Astrocyte (in vitro differentiated cells and primary cell): ENCODE data around the gene APBB1. TPM values are rescaled to one million over a fixed set of nuclear protein-coding genes. Genes with fewer than 3 reads are reported as not detected.

Source experiments
- DNase-seq: peaks from one replicate; pipeline ENCODE4 v3.0.0-alpha.2; 2010; ENCODE audit warnings: low read depth
- FAIRE-seq: peaks from 2 replicates; lab custom pipeline; 2011; peaks lifted over from hg19 to GRCh38; lab: Jason Lieb, UNC
- H2AFZ ChIP-seq: 2 replicates; pipeline ENCODE4 v1.6.0; 2012; ENCODE audit warnings: low read depth, low read length, inconsistent platforms
- H3K27ac ChIP-seq: 2 replicates; pipeline ENCODE4 v1.5.1; 2011; ENCODE audit warnings: low read depth, low read length, inconsistent platforms
- H3K27me3 ChIP-seq: 2 replicates; pipeline ENCODE4 v1.6.0; 2011; ENCODE audit warnings: low read length, inconsistent platforms; ENCODE audit not compliant: insufficient read depth
- H3K36me3 ChIP-seq: 2 replicates; pipeline ENCODE4 v1.5.1; 2011; ENCODE audit warnings: low read length, inconsistent platforms; ENCODE audit not compliant: insufficient read depth
- H3K4me1 ChIP-seq: 2 replicates; pipeline ENCODE4 v1.5.1; 2011; ENCODE audit warnings: low read length, inconsistent platforms; ENCODE audit not compliant: insufficient read depth
- H3K4me2 ChIP-seq: 2 replicates; pipeline ENCODE4 v1.6.0; 2012; ENCODE audit warnings: low read length, inconsistent platforms
- H3K4me3 ChIP-seq: 2 replicates; pipeline ENCODE4 v1.5.1; 2011; ENCODE audit warnings: low read depth, mild to moderate bottlenecking, low read length, inconsistent platforms; ENCODE audit not compliant: insufficient read depth
- H3K79me2 ChIP-seq: 2 replicates; pipeline ENCODE4 v1.6.0; 2012; ENCODE audit warnings: mild to moderate bottlenecking, low read length, inconsistent platforms; ENCODE audit not compliant: insufficient read depth
- H3K9ac ChIP-seq: 2 replicates; pipeline ENCODE4 v1.6.0; 2012; ENCODE audit warnings: mild to moderate bottlenecking, low read length, inconsistent platforms
- H3K9me3 ChIP-seq: 2 replicates; pipeline ENCODE4 v1.5.1; 2012; ENCODE audit warnings: low read depth, mild to moderate bottlenecking, low read length, inconsistent platforms; ENCODE audit not compliant: insufficient read depth
- H4K20me1 ChIP-seq: 2 replicates; pipeline ENCODE4 v1.6.0; 2012; ENCODE audit warnings: low read length, inconsistent platforms; ENCODE audit not compliant: insufficient read depth
- H3K27ac Mint-ChIP-seq: one replicate; pipeline ENCODE4 v1.8.0; 2021; ENCODE audit warnings: mild to moderate bottlenecking, mixed read lengths; ENCODE audit not compliant: unreplicated experiment
- H3K27me3 Mint-ChIP-seq: one replicate; pipeline ENCODE4 v1.8.0; 2021; ENCODE audit warnings: low read depth, mixed read lengths; ENCODE audit not compliant: unreplicated experiment
- H3K36me3 Mint-ChIP-seq: one replicate; pipeline ENCODE4 v1.8.0; 2021; ENCODE audit warnings: low read depth, mixed read lengths; ENCODE audit not compliant: unreplicated experiment
- H3K4me1 Mint-ChIP-seq: one replicate; pipeline ENCODE4 v1.8.0; 2021; ENCODE audit warnings: low read depth, mixed read lengths; ENCODE audit not compliant: unreplicated experiment
- H3K4me3 Mint-ChIP-seq: one replicate; pipeline ENCODE4 v1.8.0; 2021; ENCODE audit warnings: mild to moderate bottlenecking, moderate library complexity, mixed read lengths; ENCODE audit not compliant: unreplicated experiment
- H3K9me3 Mint-ChIP-seq: one replicate; pipeline ENCODE4 v1.8.0; 2021; ENCODE audit warnings: mild to moderate bottlenecking, mixed read lengths; ENCODE audit not compliant: unreplicated experiment
- CTCF ChIP-seq: IDR thresholded peaks from 2 replicates; pipeline ENCODE4 v1.5.1; 2011; ENCODE audit warnings: low read depth, mild to moderate bottlenecking, inconsistent platforms, low read length, moderate library complexity; ENCODE audit not compliant: insufficient read depth
- EZH2 ChIP-seq: IDR thresholded peaks from 2 replicates; pipeline ENCODE4 v1.6.1; 2012; ENCODE audit warnings: mild to moderate bottlenecking, low read length, inconsistent platforms; ENCODE audit not compliant: insufficient read depth
- total RNA-seq: library from RNA; stranded (reverse); gene quantifications from 2 replicates; pipeline ENCODE4 v1.2.1, GENCODE V29; 2021

Gene APBB1
- total RNA-seq, 1 donor from 2014 or later = 36.3 TPM

GRCh38 chr11:6351782-6352382 is 67.0 kb downstream of the APBB1 start:
- H2AFZ ChIP-seq = no peak overlapping the region
- no peak for DNase-seq
- H3K79me2 ChIP-seq = no peaks in the 10 kb centered on the region

GRCh38 chr11:6350486-6350885 is 68.4 kb downstream of the APBB1 start:
- TF ChIP-seq CTCF = no peak
- no peak for TF ChIP-seq EZH2
- H3K27ac Mint-ChIP-seq = no peak overlapping the region

More at GRCh38 chr11:6351782-6352382, 67.0 kb downstream of the APBB1 start:
- no peaks in the 10 kb centered on the region for H3K27me3 ChIP-seq
- no peaks in the 10 kb centered on the region for H4K20me1 ChIP-seq
- no peak overlapping the region for H3K4me3 ChIP-seq
- Mint-ChIP-seq H3K9me3 (no peaks in the 10 kb centered on the region), H3K4me3 (no peak overlapping the region), H3K27ac (no peak overlapping the region), H3K4me1 (peaks cover 5% of the 10 kb centered on the region), H3K27me3 (no peaks in the 10 kb centered on the region), H3K36me3 (no peaks in the 10 kb centered on the region)
- FAIRE-seq = no peak
- TF ChIP-seq CTCF (no peak), EZH2 (no peak)
- H3K4me1 ChIP-seq = peaks cover 6% of the 10 kb centered on the region
- no peak overlapping the region for H3K9ac ChIP-seq
- no peaks in the 10 kb centered on the region for H3K36me3 ChIP-seq
- H3K4me2 ChIP-seq = no peak overlapping the region
- no peaks in the 10 kb centered on the region for H3K9me3 ChIP-seq
- no peak overlapping the region for H3K27ac ChIP-seq

GRCh38 chr11:6350043-6350442 is 68.9 kb downstream of the APBB1 start:
- Mint-ChIP-seq H3K36me3 (no peaks in the 10 kb centered on the region), H3K27me3 (no peaks in the 10 kb centered on the region), H3K4me3 (no peak overlapping the region), H3K4me1 (no peaks in the 10 kb centered on the region), H3K27ac (no peak overlapping the region), H3K9me3 (no peaks in the 10 kb centered on the region)
- no peak overlapping the region for H2AFZ ChIP-seq
- H3K4me2 ChIP-seq = no peak overlapping the region
- FAIRE-seq (no peak), DNase-seq (no peak)
- no peaks in the 10 kb centered on the region for H3K36me3 ChIP-seq
- H3K4me1 ChIP-seq = no peaks in the 10 kb centered on the region
- H3K4me3 ChIP-seq = no peak overlapping the region
- no peak overlapping the region for H3K9ac ChIP-seq
- H3K27me3 ChIP-seq = no peaks in the 10 kb centered on the region
- no peaks in the 10 kb centered on the region for H3K79me2 ChIP-seq
- TF ChIP-seq CTCF = no peak
- TF ChIP-seq EZH2 = no peak
- no peak overlapping the region for H3K27ac ChIP-seq
- no peaks in the 10 kb centered on the region for H4K20me1 ChIP-seq
- H3K9me3 ChIP-seq = no peaks in the 10 kb centered on the region

More at GRCh38 chr11:6350486-6350885, 68.4 kb downstream of the APBB1 start:
- H4K20me1 ChIP-seq = no peaks in the 10 kb centered on the region
- no peaks in the 10 kb centered on the region for H3K4me1 ChIP-seq
- H3K4me2 ChIP-seq = no peak overlapping the region
- H3K79me2 ChIP-seq = no peaks in the 10 kb centered on the region
- Mint-ChIP-seq H3K27me3 (no peaks in the 10 kb centered on the region), H3K4me1 (no peaks in the 10 kb centered on the region), H3K9me3 (no peaks in the 10 kb centered on the region), H3K36me3 (no peaks in the 10 kb centered on the region), H3K4me3 (no peak overlapping the region)
- H3K9me3 ChIP-seq = no peaks in the 10 kb centered on the region
- FAIRE-seq = no peak
- no peak overlapping the region for H3K4me3 ChIP-seq
- no peaks in the 10 kb centered on the region for H3K27me3 ChIP-seq
- no peaks in the 10 kb centered on the region for H3K36me3 ChIP-seq
- no peak overlapping the region for H3K27ac ChIP-seq
- H3K9ac ChIP-seq = no peak overlapping the region
- H2AFZ ChIP-seq = no peak overlapping the region
- DNase-seq = no peak
